Measurements from ENCODE around the gene RAD23B. TPM values are rescaled to one million over a fixed set of nuclear protein-coding genes. Genes with fewer than 3 reads are reported as not detected.

The RAD23B gene
- total RNA-seq, 1 donor, result 171 TPM

DNA sequence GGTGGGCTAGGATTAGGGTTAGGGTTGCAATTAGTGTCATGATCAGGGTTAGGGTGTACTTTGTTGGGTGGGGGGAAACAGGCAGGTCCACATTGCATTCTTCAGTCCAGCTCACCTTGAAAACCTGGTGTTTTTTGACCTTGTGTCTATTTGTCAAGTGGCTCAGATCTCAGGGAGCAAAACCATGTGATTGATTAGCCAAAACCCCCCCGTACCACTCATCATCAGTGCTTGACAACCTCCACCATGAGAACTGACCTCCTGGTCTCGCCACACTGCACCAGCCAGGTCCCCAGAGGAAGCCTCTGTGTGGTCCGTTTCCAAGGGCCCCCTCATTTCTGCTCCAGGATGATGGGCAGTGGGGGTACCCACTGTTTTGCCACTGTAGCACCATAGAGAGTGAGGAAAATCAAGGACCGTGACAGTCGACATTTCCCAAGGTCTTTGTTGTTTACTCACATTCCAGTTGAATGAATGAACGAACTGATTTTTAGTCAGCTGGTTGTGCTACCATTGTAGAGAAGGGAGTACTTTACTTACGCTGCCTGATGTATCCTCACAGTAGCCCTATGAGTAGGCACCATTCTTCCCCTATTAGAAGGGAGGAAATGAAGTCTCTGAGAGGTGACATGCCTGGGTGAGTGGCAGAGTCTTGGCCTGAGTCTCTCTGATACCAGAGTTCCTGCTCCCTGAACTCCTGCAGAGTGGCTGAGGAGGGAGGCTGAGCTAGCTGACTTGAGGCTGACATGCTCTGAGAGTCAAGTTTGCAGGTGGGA, 84.8 kb downstream of the RAD23B start:
- H3K4me3 ChIP-seq (ENCODE audit: low read depth, low read length), result no peak overlapping the region
- DNase-seq (ENCODE audit: low read depth), result no peak
- TF ChIP-seq, protein P1, sequence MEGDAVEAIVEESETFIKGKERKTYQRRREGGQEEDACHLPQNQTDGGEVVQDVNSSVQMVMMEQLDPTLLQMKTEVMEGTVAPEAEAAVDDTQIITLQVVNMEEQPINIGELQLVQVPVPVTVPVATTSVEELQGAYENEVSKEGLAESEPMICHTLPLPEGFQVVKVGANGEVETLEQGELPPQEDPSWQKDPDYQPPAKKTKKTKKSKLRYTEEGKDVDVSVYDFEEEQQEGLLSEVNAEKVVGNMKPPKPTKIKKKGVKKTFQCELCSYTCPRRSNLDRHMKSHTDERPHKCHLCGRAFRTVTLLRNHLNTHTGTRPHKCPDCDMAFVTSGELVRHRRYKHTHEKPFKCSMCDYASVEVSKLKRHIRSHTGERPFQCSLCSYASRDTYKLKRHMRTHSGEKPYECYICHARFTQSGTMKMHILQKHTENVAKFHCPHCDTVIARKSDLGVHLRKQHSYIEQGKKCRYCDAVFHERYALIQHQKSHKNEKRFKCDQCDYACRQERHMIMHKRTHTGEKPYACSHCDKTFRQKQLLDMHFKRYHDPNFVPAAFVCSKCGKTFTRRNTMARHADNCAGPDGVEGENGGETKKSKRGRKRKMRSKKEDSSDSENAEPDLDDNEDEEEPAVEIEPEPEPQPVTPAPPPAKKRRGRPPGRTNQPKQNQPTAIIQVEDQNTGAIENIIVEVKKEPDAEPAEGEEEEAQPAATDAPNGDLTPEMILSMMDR (IDR thresholded peaks at IDR 0.05; ENCODE audit: insufficient read depth, low read length), result no peak

DNA sequence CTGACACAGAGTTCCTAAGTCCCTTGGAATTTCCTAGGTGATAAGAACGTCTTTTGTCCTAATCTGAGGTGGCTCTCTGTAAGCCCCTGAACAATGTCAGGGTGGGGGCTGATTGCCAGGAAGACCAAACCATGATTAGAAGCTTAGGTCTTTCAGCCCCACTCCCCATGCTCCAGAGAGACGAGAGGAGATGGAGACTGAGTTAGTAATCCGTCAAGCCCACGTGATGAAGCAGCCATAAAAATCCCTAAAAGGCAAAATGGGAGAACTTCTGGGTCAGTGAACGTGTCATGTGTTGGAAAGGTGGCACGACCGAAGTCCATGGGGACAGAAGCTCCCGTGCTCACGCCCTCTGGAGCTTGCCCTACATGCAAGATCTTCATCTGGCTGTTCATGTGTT, 85.6 kb downstream of the RAD23B start:
- TF ChIP-seq, protein P1 (IDR thresholded peaks at IDR 0.05; ENCODE audit: insufficient read depth, low read length), result no peak
- DNase-seq (ENCODE audit: low read depth), result no peak
- H3K4me3 ChIP-seq (ENCODE audit: low read depth, low read length), result no peak overlapping the region

DNA sequence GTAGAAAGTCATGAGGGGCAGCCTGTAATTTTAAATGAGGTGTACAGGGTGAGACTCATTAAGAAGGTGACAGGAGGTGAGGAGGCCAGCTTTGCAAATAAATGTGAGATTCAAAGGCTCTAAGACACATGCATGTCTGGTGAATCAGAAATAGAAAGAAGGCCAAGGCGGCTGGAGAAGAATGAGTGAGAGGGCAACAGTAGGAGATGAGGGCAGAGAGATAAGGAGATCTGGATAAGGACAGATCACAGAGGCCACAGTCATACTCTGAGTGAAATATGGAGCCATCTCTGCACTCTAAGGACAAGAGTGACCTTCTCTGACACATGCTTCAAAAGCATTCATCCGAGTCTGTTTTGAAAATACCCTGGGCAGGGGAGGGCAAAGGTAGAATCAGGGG, 90.7 kb downstream of the RAD23B start:
- TF ChIP-seq, protein P1 (IDR thresholded peaks at IDR 0.05; ENCODE audit: insufficient read depth, low read length), result no peak
- H3K4me3 ChIP-seq (ENCODE audit: low read depth, low read length), result no peak overlapping the region
- DNase-seq (ENCODE audit: low read depth), result no peak

DNA sequence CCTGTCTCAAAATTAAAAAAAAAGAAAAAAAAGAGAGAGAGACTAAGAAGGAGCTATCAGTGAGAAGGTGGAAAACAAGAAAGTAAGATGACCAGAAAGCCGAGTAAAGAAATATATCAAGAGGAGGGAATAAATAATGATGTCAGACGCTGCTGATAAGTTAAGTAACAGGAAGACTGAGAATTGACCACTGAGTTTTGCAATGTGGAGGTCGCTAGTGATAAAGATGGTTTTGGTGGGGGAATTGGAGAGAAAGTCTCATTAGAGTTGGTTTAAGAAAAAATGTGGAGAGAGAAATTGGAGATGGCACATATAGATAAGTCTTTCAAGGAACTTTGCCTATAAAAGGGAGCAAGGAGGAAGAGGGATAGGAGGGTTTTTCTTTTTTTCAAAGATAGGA, 91.9 kb downstream of the RAD23B start:
- TF ChIP-seq, protein P1 (IDR thresholded peaks at IDR 0.05; ENCODE audit: insufficient read depth, low read length), result no peak
- DNase-seq (ENCODE audit: low read depth), result no peak
- H3K4me3 ChIP-seq (ENCODE audit: low read depth, low read length), result no peak overlapping the region

DNA sequence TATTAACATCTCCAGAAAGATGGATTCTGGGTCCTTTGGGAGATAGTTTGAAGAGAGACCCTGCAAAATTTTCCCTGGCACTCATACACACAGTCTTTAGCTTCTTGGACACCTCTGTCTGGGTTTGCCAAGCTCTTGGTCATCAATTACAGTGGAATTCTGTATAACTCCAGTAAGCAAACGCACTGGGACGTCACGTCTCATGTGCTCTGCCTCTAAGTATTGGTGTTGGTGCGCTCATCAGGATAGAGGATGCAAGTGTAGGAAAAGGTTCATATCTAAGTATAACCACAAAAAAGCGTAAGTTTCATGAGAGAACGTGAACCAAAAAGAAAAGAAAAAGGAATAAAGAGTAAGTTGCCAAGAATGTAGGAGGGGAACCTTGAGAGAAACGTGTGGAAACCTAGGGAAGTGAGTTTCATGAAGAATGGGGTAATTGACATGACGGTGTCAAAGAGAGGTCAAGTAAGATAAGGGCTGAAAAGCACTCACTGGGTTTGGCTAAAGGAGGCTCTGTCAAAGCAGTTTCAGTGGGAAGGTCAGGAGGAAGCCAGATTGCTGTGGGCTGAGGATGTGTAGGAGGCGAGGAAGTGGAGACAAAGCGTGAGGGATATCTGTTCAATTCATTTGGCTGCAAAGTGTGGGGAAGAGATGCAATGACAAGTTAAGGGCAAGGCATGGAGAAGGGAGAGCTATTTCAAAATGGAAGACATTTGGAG, 92.7 kb downstream of the RAD23B start:
- H3K4me3 ChIP-seq (ENCODE audit: low read depth, low read length), result no peak overlapping the region
- TF ChIP-seq, protein P1 (IDR thresholded peaks at IDR 0.05; ENCODE audit: insufficient read depth, low read length), result no peak

DNA sequence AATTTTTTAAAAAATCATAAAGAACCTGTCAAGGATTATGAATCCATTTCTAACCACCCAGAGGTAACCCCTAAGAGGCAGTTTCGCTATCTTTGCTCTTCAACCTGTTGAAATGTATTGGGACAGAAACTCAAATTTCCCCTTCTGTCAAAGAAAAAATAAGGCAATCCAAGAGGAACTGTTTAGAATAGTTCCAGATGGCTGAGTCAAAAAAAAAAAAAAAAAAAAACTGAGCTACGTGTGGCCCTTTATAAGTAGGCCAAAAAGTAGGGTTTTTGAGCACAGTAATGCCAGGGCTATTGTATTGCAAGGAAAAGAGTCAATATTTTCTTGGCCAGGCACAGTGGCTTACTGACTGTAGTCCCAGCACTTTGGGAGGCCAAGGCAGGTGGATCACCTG, 94.9 kb downstream of the RAD23B start:
- no peak overlapping the region for H3K4me3 ChIP-seq (ENCODE audit: low read depth, low read length)
- no peak for DNase-seq (ENCODE audit: low read depth)
- TF ChIP-seq, protein P1 (IDR thresholded peaks at IDR 0.05; ENCODE audit: insufficient read depth, low read length), result no peak

More for the DNA sequence above, 92.7 kb downstream of the RAD23B start:
- no peak for DNase-seq (ENCODE audit: low read depth)

Other genes with a start within 250 kb of the RAD23B start
- gene KLF4, start 206.5 kb downstream of the RAD23B start, total RNA-seq (ENCODE audit: low replicate concordance), result 16.8 and 43.9 TPM in 2 replicates